HCT116 (cell line): ENCODE data around the gene ZNHIT6. TPM values are rescaled to one million over a fixed set of nuclear protein-coding genes. Genes with fewer than 3 reads are reported as not detected.

ENCODE experiments used
- ATAC-seq: fragments of 200-7000 bp; cut with Tn5 transposase; 2 replicates; pipeline ENCODE4 v1.9.1; 2020; ENCODE audit warnings: mild to moderate bottlenecking, moderate library complexity
- BruUV-seq: library from RNA; stranded (reverse); fragments of 400-500 nt; replicated peaks from 2 replicates; lab custom pipeline; 2021; lab: Mats Ljungman, UMichigan
- CTCF ChIA-PET: fragments of 300-600 bp; sonication (Branson Sonifier 250); formaldehyde crosslinking; loops from one replicate; lab custom pipeline; 2021; ENCODE audit warnings: antibody characterized with exemption; lab: Charles Lee
- POLR2A ChIA-PET: fragments of 300-600, 350-600 bp; sonication (Branson Sonifier 250); formaldehyde crosslinking; loops from one replicate; lab custom pipeline; 2021; ENCODE audit warnings: antibody characterized with exemption; lab: Charles Lee
- RAD21 ChIA-PET, 2 experiments: fragments of 300-600 bp; sonication (Branson Sonifier 250); formaldehyde crosslinking; loops; one replicate each; lab custom pipeline; 2023; ENCODE audit warnings: low total read pairs in 2 of 2; ENCODE audit not compliant: uncharacterized antibody in 2 of 2, unreplicated experiment in 2 of 2, low non-redundant PET in 1 of 2; lab: Charles Lee
- DNase-seq: peaks from one replicate; pipeline ENCODE4 v3.0.0-alpha.2; 2010; ENCODE audit warnings: low read depth, low spot score
- H2AFZ ChIP-seq: fragments of 200-600 bp; shearing (Covaris generic), sonication (generic); 2 replicates; pipeline ENCODE4 v1.6.1; 2017; ENCODE audit warnings: low read depth, mixed run types, mixed read lengths, antibody characterized with exemption, low read length; ENCODE audit not compliant: poor library complexity, severe bottlenecking
- H3K27ac ChIP-seq: 2 replicates; pipeline ENCODE4 v1.5.1; 2012; ENCODE audit warnings: low read depth, low read length
- H3K27me3 ChIP-seq: fragments of 200-600 bp; sonication (generic); 2 replicates; pipeline ENCODE4 v1.6.1; 2016; ENCODE audit warnings: mixed run types, low read length, mixed read lengths; ENCODE audit not compliant: insufficient read depth
- H3K36me3 ChIP-seq, 2 experiments: fragments of 200-500 bp in 1 of 2; fragments of 200-600 bp in 1 of 2; sonication (Bioruptor generic) in 1 of 2; sonication (generic) in 1 of 2; 2 replicates each; pipeline versions ENCODE4 v1.5.1 to v1.6.1; 2014 to 2016; ENCODE audit warnings: low read length in 2 of 2, inconsistent platforms in 1 of 2, mixed read lengths in 1 of 2, mixed run types in 1 of 2; ENCODE audit not compliant: insufficient read depth in 2 of 2, control insufficient read depth in 1 of 2
- H3K4me1 ChIP-seq, 2 experiments: fragments of 200-600 bp in 1 of 2; sonication (generic) in 1 of 2; 2 replicates each; pipeline versions ENCODE4 v1.5.1 to v1.6.1; 2012 to 2017; ENCODE audit warnings: low read length in 2 of 2, inconsistent platforms in 1 of 2, mild to moderate bottlenecking in 1 of 2, mixed read lengths in 1 of 2, mixed run types in 1 of 2, moderate library complexity in 1 of 2; ENCODE audit not compliant: insufficient read depth in 2 of 2, control insufficient read depth in 1 of 2
- H3K4me2 ChIP-seq: fragments of 200-600 bp; sonication (generic); 2 replicates; pipeline ENCODE4 v1.6.1; 2017; ENCODE audit warnings: mixed run types, low read length, mixed read lengths
- H3K4me3 ChIP-seq, 2 experiments: fragments of 200-600 bp in 1 of 2; sonication (generic) in 1 of 2; replicated peaks in 1 of 2; 2 replicates each; pipeline ENCODE4 v1.5.1; 2011 to 2016; ENCODE audit warnings: low read length in 2 of 2, control low read depth in 1 of 2, low read depth in 1 of 2, mild to moderate bottlenecking in 1 of 2, mixed read lengths in 1 of 2, mixed run types in 1 of 2
- H3K79me2 ChIP-seq: fragments of 200-600 bp; sonication (generic); 2 replicates; pipeline ENCODE4 v1.6.1; 2017; ENCODE audit warnings: mild to moderate bottlenecking, mixed run types, low read length, moderate library complexity, mixed read lengths; ENCODE audit not compliant: insufficient read depth
- H3K9ac ChIP-seq: fragments of 200-600 bp; sonication (generic); 2 replicates; pipeline ENCODE4 v1.6.1; 2016; ENCODE audit warnings: low read length, mixed read lengths
- H3K9me2 ChIP-seq: fragments of 200-600 bp; sonication (generic), shearing (Covaris generic); 2 replicates; pipeline ENCODE4 v1.6.1; 2017; ENCODE audit warnings: mixed run types, mild to moderate bottlenecking, moderate library complexity; ENCODE audit not compliant: insufficient read depth
- H3K9me3 ChIP-seq, 2 experiments: fragments of 200-500 bp in 1 of 2; fragments of 200-600 bp in 1 of 2; sonication (Bioruptor generic) in 1 of 2; sonication (generic) in 1 of 2; 2 replicates each; pipeline ENCODE4 v1.6.1; 2014 to 2017; ENCODE audit warnings: low read length in 2 of 2, mixed read lengths in 2 of 2, inconsistent platforms in 1 of 2, low read depth in 1 of 2, mild to moderate bottlenecking in 1 of 2, mixed run types in 1 of 2, moderate library complexity in 1 of 2; ENCODE audit not compliant: control insufficient read depth in 1 of 2, insufficient read depth in 1 of 2
- H4K20me1 ChIP-seq: fragments of 200-600 bp; sonication (generic), shearing (Covaris generic); 2 replicates; pipeline ENCODE4 v1.6.1; 2017; ENCODE audit warnings: mixed run types, mild to moderate bottlenecking, moderate library complexity; ENCODE audit not compliant: insufficient read depth
- ATF3 ChIP-seq: IDR thresholded peaks from 2 replicates; pipeline ENCODE4 v1.6.1; 2012
- CBX3 ChIP-seq: IDR thresholded peaks from 2 replicates; pipeline ENCODE4 v1.6.1; 2012; ENCODE audit warnings: low read depth
- CEBPB ChIP-seq: IDR thresholded peaks from 2 replicates; pipeline ENCODE4 v1.6.1; 2012; ENCODE audit warnings: low read depth
- FOSL1 ChIP-seq: IDR thresholded peaks from 2 replicates; pipeline ENCODE4 v1.6.1; 2012; ENCODE audit warnings: low read depth
- POLR2AphosphoS5 ChIP-seq: IDR thresholded peaks from 2 replicates; pipeline ENCODE4 v1.6.1; 2011; ENCODE audit warnings: mild to moderate bottlenecking, low read depth, low read length, moderate library complexity
- RAD21 ChIP-seq: IDR thresholded peaks from 2 replicates; pipeline ENCODE4 v1.6.1; 2012; ENCODE audit warnings: low read depth, mild to moderate bottlenecking
- SIN3A ChIP-seq: IDR thresholded peaks from 2 replicates; pipeline ENCODE4 v1.6.1; 2012; ENCODE audit warnings: low read depth
- SP1 ChIP-seq: IDR thresholded peaks from 2 replicates; pipeline ENCODE4 v1.6.1; 2012; ENCODE audit warnings: low read depth
- SRF ChIP-seq: IDR thresholded peaks from 2 replicates; pipeline ENCODE4 v1.6.1; 2012; ENCODE audit warnings: low read depth
- ZNF274 ChIP-seq: fragments of 200-500 bp; sonication (Bioruptor generic); IDR thresholded peaks from 2 replicates; pipeline ENCODE4 v1.6.1; 2014; ENCODE audit warnings: mild to moderate bottlenecking, low read depth, low read length, inconsistent platforms
- intact Hi-C: fragments of 100-400 bp; cut with micrococcal nuclease; formaldehyde crosslinking; loops from 2 replicates; pipeline ENCODE4 v1.10.0; 2022
- total RNA-seq: library from RNA; stranded (reverse); gene quantifications from one replicate; pipeline ENCODE4 v1.2.1, GENCODE V29; 2021; ENCODE audit not compliant: unreplicated experiment
- TF ChIP-seq, protein P1 (sequence below): IDR thresholded peaks from 2 replicates; pipeline ENCODE4 v1.6.1; 2012
- TF ChIP-seq, protein P2 (sequence below), 3 experiments: fragments of 200-600 bp in 1 of 3; sonication (generic) in 1 of 3; IDR thresholded peaks in 2 of 3; conservative IDR thresholded peaks in 1 of 3; 2 replicates each; pipeline ENCODE4 v1.5.1; 2012 to 2017; ENCODE audit warnings: low read depth in 2 of 3, low read length in 2 of 3, antibody characterized with exemption in 1 of 3, borderline replicate concordance in 1 of 3, control low read depth in 1 of 3, mild to moderate bottlenecking in 1 of 3, mixed read lengths in 1 of 3, mixed run types in 1 of 3, moderate library complexity in 1 of 3; ENCODE audit not compliant: insufficient read depth in 1 of 3
- TF ChIP-seq, protein P3 (sequence below): IDR thresholded peaks from 2 replicates; pipeline ENCODE4 v1.6.1; 2011; ENCODE audit warnings: mild to moderate bottlenecking, low read length, moderate library complexity; ENCODE audit not compliant: insufficient replicate concordance; ENCODE audit errors: extremely low read depth

ZNHIT6 gene
- total RNA-seq, 1 experiment from 2014 or later: 18.4 TPM

DNA sequence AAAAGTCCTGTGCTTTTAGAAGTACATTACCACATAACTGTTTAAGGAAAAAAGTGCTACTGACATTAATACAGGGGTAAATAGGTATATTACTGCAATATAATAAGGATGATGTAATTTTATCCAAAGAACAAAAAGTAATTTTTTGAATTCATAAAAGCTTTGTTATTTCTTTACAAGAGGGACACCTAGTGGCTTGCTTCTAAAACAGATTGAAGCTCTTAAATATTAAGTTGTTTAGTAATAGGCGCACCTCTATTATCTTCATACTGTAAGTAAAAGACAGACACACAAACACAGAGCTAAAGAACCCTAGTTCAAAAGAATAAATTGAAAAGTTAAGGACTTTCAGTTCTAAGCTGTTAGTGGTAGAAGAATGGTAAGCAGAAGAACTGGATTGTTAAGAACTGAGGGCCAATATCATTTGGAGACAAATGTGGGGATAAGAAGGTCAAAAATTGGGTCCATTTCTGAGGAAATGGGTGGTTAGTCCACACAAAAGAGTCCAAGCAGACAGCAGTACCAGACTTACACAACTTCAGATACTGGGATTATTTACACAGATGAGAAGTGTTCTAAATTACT is 15.4 kb downstream of the ZNHIT6 start:
- no peaks in the 10 kb centered on the region for H3K9me2 ChIP-seq
- no peak overlapping the region for H3K4me2 ChIP-seq
- no peaks in the 10 kb centered on the region for H3K9me3 ChIP-seq
- ChIA-PET CTCF (interaction anchor here (0.8 to 3.6 kb wide), 28 partner anchors 9 to 748 kb away, joined by 3 to 24 read pairs (median 4); partner anchors contain the start of genes CCN1 and ZNHIT6), RAD21 (interaction anchor here (0.8 to 1.4 kb wide), 6 partner anchors 80 to 748 kb away, joined by 3 to 9 read pairs (median 5); no protein-coding TSS in a partner anchor), POLR2A (interaction anchor here (1.0 to 1.7 kb wide), 2 partner anchors 15 to 112 kb away, joined by 4 to 5 read pairs; partner anchors contain the start of gene ZNHIT6)
- no peak overlapping the region for H2AFZ ChIP-seq
- intact Hi-C loops: loop anchor here (1.0 to 5.0 kb wide), 3 partner anchors 81 to 385 kb away; no protein-coding TSS in a partner anchor
- no peak for ATAC-seq
- TF ChIP-seq SP1 (no peak), SIN3A (no peak), POLR2AphosphoS5 (no peak), CBX3 (no peak), FOSL1 (no peak), RAD21 (peak; percentile 72), CEBPB (no peak), SRF (no peak), ATF3 (no peak), ZNF274 (no peak)
- TF ChIP-seq, protein P1, sequence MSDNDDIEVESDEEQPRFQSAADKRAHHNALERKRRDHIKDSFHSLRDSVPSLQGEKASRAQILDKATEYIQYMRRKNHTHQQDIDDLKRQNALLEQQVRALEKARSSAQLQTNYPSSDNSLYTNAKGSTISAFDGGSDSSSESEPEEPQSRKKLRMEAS: no peak
- TF ChIP-seq, protein P2, sequence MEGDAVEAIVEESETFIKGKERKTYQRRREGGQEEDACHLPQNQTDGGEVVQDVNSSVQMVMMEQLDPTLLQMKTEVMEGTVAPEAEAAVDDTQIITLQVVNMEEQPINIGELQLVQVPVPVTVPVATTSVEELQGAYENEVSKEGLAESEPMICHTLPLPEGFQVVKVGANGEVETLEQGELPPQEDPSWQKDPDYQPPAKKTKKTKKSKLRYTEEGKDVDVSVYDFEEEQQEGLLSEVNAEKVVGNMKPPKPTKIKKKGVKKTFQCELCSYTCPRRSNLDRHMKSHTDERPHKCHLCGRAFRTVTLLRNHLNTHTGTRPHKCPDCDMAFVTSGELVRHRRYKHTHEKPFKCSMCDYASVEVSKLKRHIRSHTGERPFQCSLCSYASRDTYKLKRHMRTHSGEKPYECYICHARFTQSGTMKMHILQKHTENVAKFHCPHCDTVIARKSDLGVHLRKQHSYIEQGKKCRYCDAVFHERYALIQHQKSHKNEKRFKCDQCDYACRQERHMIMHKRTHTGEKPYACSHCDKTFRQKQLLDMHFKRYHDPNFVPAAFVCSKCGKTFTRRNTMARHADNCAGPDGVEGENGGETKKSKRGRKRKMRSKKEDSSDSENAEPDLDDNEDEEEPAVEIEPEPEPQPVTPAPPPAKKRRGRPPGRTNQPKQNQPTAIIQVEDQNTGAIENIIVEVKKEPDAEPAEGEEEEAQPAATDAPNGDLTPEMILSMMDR (IDR thresholded peaks at IDR 0.05 in 2 of 3, conservative IDR thresholded peaks at IDR 0.05 in 1 of 3; ENCODE audit: borderline replicate concordance in 1 of 3, insufficient read depth in 1 of 3, low read depth in 2 of 3, low read length in 2 of 3): peak; percentile 34 to 81 (median 67); a peak in 4 of 6 replicates
- TF ChIP-seq, protein P3, sequence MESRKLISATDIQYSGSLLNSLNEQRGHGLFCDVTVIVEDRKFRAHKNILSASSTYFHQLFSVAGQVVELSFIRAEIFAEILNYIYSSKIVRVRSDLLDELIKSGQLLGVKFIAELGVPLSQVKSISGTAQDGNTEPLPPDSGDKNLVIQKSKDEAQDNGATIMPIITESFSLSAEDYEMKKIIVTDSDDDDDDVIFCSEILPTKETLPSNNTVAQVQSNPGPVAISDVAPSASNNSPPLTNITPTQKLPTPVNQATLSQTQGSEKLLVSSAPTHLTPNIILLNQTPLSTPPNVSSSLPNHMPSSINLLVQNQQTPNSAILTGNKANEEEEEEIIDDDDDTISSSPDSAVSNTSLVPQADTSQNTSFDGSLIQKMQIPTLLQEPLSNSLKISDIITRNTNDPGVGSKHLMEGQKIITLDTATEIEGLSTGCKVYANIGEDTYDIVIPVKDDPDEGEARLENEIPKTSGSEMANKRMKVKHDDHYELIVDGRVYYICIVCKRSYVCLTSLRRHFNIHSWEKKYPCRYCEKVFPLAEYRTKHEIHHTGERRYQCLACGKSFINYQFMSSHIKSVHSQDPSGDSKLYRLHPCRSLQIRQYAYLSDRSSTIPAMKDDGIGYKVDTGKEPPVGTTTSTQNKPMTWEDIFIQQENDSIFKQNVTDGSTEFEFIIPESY: no peak
- H3K36me3 ChIP-seq: peaks cover 0 to 7% of the 10 kb centered on the region in 2 experiments; a peak in 1 of 4 replicates
- peaks cover 16% of the 10 kb centered on the region; the same call in 1 of the 2 replicates for H4K20me1 ChIP-seq
- H3K79me2 ChIP-seq: peaks cover 61% of the 10 kb centered on the region
- H3K9ac ChIP-seq: no peak overlapping the region
- DNase-seq: peak; percentile 6
- no peak overlapping the region for H3K27ac ChIP-seq
- H3K4me3 ChIP-seq: no peak overlapping the region
- BruUV-seq: no TSS peak
- H3K4me1 ChIP-seq: no peaks in the 10 kb centered on the region
- no peaks in the 10 kb centered on the region for H3K27me3 ChIP-seq
